ENCODE data around the gene TSC2.

GRCh38 chr16:2037647-2038381 is 10.0 kb upstream of the TSC2 start:
- TF ChIP-seq EZH2 (IDR thresholded peaks at IDR 0.05; ENCODE audit: low read depth) (no peak), CTCF (conservative IDR thresholded peaks at IDR 0.05) (no peak)
